Endodermal cell (in vitro differentiated cells): Measurements from ENCODE around the gene EI24. TPM values are rescaled to one million over a fixed set of nuclear protein-coding genes. Genes with fewer than 3 reads are reported as not detected.

ENCODE experiments used
- DNase-seq: peaks from one replicate; pipeline ENCODE4 v3.0.0-alpha.2; 2017
- H3K27ac ChIP-seq: 2 replicates; pipeline ENCODE4 v1.5.1; 2013; ENCODE audit warnings: mild to moderate bottlenecking, low read depth, low read length, moderate library complexity
- H3K27me3 ChIP-seq: 2 replicates; pipeline ENCODE4 v1.6.1; 2013; ENCODE audit warnings: mild to moderate bottlenecking, low read length, moderate library complexity; ENCODE audit not compliant: insufficient read depth, control insufficient read depth, poor library complexity, severe bottlenecking
- H3K36me3 ChIP-seq: 2 replicates; pipeline ENCODE4 v1.7.0; 2013; ENCODE audit warnings: mild to moderate bottlenecking, low read length, moderate library complexity; ENCODE audit not compliant: control insufficient read depth, insufficient read depth
- H3K4me1 ChIP-seq: one replicate; pipeline ENCODE4 v1.7.0; 2013; ENCODE audit warnings: low read length; ENCODE audit not compliant: control insufficient read depth, insufficient read depth
- H3K4me3 ChIP-seq: 2 replicates; pipeline ENCODE4 v1.5.1; 2013; ENCODE audit warnings: mild to moderate bottlenecking, low read length, moderate library complexity
- H3K9ac ChIP-seq: 2 replicates; pipeline ENCODE4 v1.6.1; 2013; ENCODE audit warnings: mild to moderate bottlenecking, low read length, moderate library complexity; ENCODE audit not compliant: poor library complexity, severe bottlenecking; ENCODE audit errors: extremely low read depth
- H3K9me3 ChIP-seq: 2 replicates; pipeline ENCODE4 v1.6.1; 2013; ENCODE audit warnings: mild to moderate bottlenecking, low read length, moderate library complexity; ENCODE audit not compliant: control insufficient read depth
- H3K27ac Mint-ChIP-seq: 2 replicates; pipeline ENCODE4 v1.8.0; 2020; ENCODE audit warnings: mixed read lengths
- H3K27me3 Mint-ChIP-seq: 2 replicates; pipeline ENCODE4 v1.8.0; 2021; ENCODE audit warnings: mild to moderate bottlenecking, mixed read lengths; ENCODE audit not compliant: insufficient read depth
- H3K36me3 Mint-ChIP-seq: 2 replicates; pipeline ENCODE4 v1.8.0; 2020; ENCODE audit warnings: low read depth, mixed read lengths
- H3K4me1 Mint-ChIP-seq: 2 replicates; pipeline ENCODE4 v1.8.0; 2020; ENCODE audit warnings: mixed read lengths
- H3K4me3 Mint-ChIP-seq: 2 replicates; pipeline ENCODE4 v1.8.0; 2020; ENCODE audit warnings: mild to moderate bottlenecking, moderate library complexity, mixed read lengths
- H3K9me3 Mint-ChIP-seq: 2 replicates; pipeline ENCODE4 v1.8.0; 2020; ENCODE audit warnings: mild to moderate bottlenecking, mixed read lengths
- CTCF ChIP-seq: fragments of 200-600 bp; sonication (generic); conservative IDR thresholded peaks from 2 replicates; pipeline ENCODE4 v1.5.0; 2021; ENCODE audit warnings: antibody characterized with exemption, mild to moderate bottlenecking
- WGBS, 2 experiments: methylation state at CpG; one replicate each; pipeline versions ENCODE4 v1.1.5 to v1.1.7; 2013; ENCODE audit warnings: missing lambda C conversion rate in 2 of 2, mixed read lengths in 1 of 2; ENCODE audit not compliant: insufficient coverage in 1 of 2, insufficient read length in 1 of 2; 5-methylcytosine and 5-hydroxymethylcytosine counted together
- total RNA-seq, 2 donors: library from RNA; stranded (reverse); fragmentation: NEBNext Ultra II Directional in 1 of 2; extraction: Animal tissue kit (Norgen Biotek cat#: 25700) in 1 of 2; gene quantifications; 2 replicates in 1 of 2; 3 replicates in 1 of 2; pipeline ENCODE4 v1.2.1, GENCODE V29; 2021

The EI24 gene
- total RNA-seq, 2 donors from 2014 or later: 102 to 110 TPM

DNA sequence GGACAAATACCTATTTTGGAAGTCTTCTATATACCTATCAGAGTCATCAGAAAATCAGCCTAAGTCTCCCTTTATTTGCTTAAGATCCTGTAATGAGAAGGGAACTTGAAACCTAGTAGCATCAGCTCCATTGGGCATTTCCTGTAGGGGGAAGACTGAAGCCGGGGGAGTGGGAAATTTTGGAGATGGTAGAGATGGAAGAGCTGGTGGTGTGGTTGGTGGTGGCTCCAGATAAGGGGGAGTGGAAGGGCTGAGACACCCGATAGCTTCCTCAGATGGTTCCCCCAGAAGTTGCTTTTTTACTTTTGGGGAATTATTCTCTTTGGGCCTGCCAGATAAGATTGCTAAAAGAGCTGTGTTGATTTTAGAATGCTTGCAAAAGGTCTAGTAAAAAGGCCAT is 16.4 kb upstream of the EI24 start:
- H3K9me3 ChIP-seq: peaks cover 68% of the 10 kb centered on the region
- peaks cover 7% of the 10 kb centered on the region for H3K36me3 Mint-ChIP-seq
- no peak overlapping the region for H3K4me3 ChIP-seq
- H3K4me3 Mint-ChIP-seq: no peak overlapping the region
- H3K4me1 Mint-ChIP-seq: no peaks in the 10 kb centered on the region
- WGBS, 2 experiments: 93% methylated on average over 2 of the region's 2 CpGs; no CpG with 5 or more reads in 1 of the 2 experiments
- no peaks in the 10 kb centered on the region for H3K27me3 Mint-ChIP-seq
- no peak overlapping the region for H3K27ac Mint-ChIP-seq
- H3K27ac ChIP-seq: no peak overlapping the region
- H3K27me3 ChIP-seq: no peaks in the 10 kb centered on the region
- no peak for TF ChIP-seq CTCF
- DNase-seq: no peak
- peaks cover 72% of the 10 kb centered on the region for H3K9me3 Mint-ChIP-seq
- H3K9ac ChIP-seq: no peak overlapping the region
- no peaks in the 10 kb centered on the region for H3K36me3 ChIP-seq
- H3K4me1 ChIP-seq: no peaks in the 10 kb centered on the region

GRCh38 chr11:125553357-125553756 is 15.9 kb upstream of the EI24 start:
- Histone ChIP-seq H3K4me3 (peak overlapping the region; percentile 58), H3K27me3 (no peaks in the 10 kb centered on the region), H3K4me1 (no peaks in the 10 kb centered on the region), H3K9me3 (peaks cover 64% of the 10 kb centered on the region), H3K27ac (no peak overlapping the region), H3K9ac (no peak overlapping the region), H3K36me3 (no peaks in the 10 kb centered on the region)
- Mint-ChIP-seq H3K27ac (no peak overlapping the region), H3K4me1 (no peaks in the 10 kb centered on the region), H3K4me3 (no peak overlapping the region), H3K36me3 (peaks cover 7% of the 10 kb centered on the region), H3K9me3 (peaks cover 69% of the 10 kb centered on the region), H3K27me3 (no peaks in the 10 kb centered on the region)
- WGBS, 2 experiments: 86 to 100% methylated on average over 1 of the region's 1 CpG
- no peak for TF ChIP-seq CTCF
- no peak for DNase-seq

- 89 to 91% methylated on average over 3 of the region's 3 CpGs for WGBS, 2 experiments
- peaks cover 69% of the 10 kb centered on the region for H3K9me3 Mint-ChIP-seq
Measured at GRCh38 chr11:125554038-125554437, 15.2 kb upstream of the EI24 start.

More at GRCh38 chr11:125554038-125554437, 15.2 kb upstream of the EI24 start:
- H3K4me1 ChIP-seq: no peaks in the 10 kb centered on the region
- no peaks in the 10 kb centered on the region for H3K36me3 ChIP-seq
- no peaks in the 10 kb centered on the region for H3K4me1 Mint-ChIP-seq
- DNase-seq: no peak
- no peak overlapping the region for H3K27ac ChIP-seq
- H3K27me3 ChIP-seq: no peaks in the 10 kb centered on the region
- no peaks in the 10 kb centered on the region for H3K27me3 Mint-ChIP-seq
- H3K27ac Mint-ChIP-seq: no peak overlapping the region
- peaks cover 7% of the 10 kb centered on the region for H3K36me3 Mint-ChIP-seq
- H3K4me3 Mint-ChIP-seq: no peak overlapping the region
- H3K9ac ChIP-seq: no peak overlapping the region
- peaks cover 57% of the 10 kb centered on the region for H3K9me3 ChIP-seq
- TF ChIP-seq CTCF: no peak
- peak overlapping the region; percentile 58 for H3K4me3 ChIP-seq
